T-helper 22 cell (primary cell): ENCODE measurements around the gene SNX14.
A peak's percentile ranks its signal among the peaks of the same experiment; 100 is the strongest.

Experiments
- DNase-seq: peaks from one replicate; pipeline ENCODE4 v3.0.0-alpha.2; 2020; ENCODE audit warnings: low read depth

SNX14 gene

DNA sequence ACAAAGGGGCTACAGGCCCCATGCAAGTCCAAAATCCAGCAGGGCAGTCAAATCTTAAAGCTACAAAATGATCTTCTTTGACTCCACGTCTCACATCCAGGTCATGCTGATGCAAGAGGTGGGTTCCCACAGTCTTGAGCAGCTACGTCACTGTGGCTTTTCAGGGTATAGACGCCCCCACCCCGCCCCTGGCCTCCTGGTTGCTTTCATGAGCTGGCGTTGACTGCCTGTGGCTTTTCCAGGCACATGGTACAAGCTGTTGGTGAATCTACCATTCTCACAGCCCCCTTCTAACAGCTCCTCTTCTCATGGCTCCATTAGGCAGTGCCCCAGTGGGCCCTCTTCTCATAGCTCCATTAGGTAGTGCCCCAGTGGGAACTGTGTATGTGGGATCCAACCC lies 96.8 kb downstream of the SNX14 start:
- DNase-seq = no peak

DNA sequence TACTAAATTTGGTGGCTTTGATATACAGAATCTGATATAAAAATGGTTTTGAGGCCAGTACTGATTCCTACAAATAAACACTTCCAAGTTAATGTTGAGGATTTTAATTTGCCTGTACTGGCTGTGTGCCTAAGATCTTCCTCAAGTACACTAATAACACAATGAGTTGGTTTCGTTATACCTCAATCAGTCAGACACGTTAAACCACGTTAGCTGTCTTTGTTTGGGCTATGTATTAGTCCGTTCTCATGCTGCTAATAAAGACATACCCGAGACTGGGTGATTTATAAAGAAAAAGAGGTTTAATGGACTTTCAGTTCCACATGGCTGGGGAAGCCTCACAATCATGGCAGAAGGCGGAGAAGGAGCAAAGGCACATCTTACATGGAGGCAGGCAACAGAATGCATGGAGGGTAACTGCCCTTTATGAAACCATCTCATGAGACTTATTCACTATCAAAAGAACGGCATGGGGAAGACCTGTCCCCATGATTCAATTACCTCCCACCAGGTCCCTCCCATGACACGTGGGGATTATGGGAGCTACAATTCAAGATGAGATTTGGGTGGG lies 97.6 kb downstream of the SNX14 start:
- DNase-seq = no peak

DNA sequence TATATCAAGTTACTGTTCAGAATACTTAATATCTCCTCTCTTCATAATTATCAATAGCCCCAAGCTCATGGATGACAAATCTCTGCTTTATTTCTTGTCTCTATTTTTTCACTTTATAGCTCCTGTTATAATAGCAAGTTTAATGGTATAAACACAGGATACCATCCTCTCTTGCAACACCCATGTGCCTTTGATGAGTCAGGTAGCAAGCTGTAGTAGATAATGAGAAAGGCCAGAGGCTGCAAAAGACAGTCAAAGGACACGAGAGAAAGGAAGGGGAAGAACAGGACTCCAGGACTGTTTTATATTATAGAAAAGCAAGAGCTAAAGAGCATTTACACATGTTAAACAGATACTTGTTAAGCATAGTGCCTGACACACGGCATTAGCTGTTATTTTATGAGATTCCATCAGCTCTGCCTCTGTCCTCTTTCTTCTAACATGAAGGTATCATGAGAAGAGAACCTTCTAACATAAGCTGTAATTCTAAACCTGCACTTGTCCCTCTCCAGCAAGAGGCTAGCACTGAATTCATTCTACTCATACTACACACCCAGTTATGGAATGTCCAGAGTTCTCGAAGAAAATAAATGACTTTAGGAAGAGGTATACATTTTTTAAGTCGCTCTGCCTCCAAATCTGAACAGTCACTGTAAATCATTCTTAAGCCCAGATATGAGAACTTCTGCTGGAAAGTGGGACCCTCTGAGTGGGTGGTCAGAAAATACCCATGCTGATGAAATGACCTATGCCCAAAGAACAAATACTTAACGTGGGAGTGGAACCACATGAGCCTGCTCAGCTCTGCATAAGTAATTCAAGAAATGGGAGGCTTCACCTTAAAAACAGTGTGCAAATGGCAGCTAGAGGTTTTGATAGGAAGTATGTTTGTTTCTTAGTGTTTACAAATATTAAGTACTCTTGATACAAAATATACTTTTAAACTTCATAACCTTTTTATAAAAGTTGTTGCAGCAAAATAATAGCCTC lies 98.8 kb downstream of the SNX14 start:
- no peak for DNase-seq

DNA sequence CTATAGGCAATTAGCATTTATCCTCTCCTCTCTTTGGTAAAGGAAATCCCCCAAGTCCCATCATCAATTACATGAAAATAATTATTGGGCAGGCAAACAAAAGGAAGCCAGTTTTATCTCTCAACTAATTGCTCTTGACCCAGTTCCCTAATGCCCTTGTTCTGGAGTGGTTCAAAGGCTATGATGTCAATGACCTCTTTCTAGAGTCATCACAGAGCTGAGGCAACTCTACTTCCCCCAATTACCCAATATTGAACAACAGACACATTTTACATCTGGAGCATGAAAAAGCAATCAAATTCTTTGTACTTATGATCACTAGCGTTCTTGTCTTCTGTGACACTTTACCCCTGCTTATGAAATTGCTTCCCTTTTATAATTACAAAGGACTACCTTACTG lies 100.3 kb downstream of the SNX14 start:
- DNase-seq = no peak

DNA sequence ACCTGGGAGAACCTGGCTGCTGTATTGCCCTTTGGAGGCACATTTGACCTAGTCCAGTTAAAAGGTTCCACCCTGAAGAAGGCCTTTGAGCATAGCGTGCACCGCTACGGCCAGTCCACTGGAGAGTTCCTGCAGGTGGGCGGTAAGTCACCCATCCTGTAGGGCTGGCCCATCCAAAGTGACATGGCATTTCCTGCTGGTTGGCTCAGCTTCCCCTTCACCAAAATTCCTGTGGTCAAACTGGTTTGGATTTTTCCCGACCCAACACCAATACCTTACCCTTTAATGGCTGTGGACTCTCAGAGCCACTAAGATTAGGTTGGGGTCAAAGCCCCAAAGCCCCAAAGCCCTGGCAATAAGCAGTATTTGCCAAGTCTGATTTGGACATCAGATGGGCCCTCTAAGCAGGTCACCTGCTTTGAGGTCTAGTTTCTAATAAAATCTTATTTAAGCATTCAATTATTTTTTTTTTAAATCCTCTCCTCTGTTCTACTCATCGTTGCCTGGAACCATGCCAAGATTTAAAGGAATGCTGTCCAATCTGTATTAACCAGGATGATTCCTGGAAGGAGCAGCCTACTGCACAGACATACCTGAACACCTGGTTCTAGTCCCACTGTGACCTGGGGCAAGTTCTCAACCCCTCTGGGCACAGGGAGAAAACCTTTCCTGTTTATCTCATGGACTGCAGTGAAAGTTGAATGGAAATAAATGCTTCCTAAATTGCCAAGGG lies 103.0 kb downstream of the SNX14 start:
- no peak for DNase-seq

DNA sequence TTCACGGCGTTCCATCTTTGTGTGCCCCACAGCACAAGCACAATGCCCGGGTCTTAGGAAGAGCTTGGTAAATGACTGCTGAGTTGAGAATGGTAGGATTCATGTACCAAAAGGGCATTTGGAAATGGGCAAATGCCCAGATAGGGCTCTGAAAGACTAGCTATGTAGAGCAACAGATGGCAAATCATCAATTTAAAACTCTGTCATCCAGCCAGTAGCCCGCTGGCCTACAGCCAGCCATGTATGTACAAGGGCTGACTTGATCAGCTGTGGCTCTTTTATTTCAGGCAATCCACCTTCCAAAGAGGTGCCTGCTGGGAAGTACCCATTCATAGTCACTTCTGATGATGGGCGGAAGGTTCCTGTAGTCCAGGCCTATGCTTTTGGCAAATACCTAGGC lies 108.7 kb downstream of the SNX14 start:
- DNase-seq = no peak

DNA sequence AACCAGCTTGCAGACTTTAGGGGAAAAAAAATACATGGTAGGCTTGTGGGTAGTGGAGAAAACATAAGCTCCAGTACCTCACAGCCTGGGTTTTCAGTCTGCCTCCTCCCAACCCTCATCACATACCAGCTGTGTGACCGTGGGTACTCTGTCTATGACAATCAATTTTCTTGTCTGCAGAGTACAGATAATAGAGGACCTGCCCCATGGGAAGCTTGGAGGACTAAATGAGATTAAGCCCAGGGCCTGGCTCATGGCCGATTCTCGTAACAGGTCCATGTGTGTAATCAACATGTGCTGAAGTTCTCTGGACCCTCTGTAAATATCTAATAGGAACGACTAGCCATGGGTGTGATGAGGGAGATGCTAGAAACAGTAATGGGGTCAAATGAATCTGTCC lies 109.8 kb downstream of the SNX14 start:
- no peak for DNase-seq

DNA sequence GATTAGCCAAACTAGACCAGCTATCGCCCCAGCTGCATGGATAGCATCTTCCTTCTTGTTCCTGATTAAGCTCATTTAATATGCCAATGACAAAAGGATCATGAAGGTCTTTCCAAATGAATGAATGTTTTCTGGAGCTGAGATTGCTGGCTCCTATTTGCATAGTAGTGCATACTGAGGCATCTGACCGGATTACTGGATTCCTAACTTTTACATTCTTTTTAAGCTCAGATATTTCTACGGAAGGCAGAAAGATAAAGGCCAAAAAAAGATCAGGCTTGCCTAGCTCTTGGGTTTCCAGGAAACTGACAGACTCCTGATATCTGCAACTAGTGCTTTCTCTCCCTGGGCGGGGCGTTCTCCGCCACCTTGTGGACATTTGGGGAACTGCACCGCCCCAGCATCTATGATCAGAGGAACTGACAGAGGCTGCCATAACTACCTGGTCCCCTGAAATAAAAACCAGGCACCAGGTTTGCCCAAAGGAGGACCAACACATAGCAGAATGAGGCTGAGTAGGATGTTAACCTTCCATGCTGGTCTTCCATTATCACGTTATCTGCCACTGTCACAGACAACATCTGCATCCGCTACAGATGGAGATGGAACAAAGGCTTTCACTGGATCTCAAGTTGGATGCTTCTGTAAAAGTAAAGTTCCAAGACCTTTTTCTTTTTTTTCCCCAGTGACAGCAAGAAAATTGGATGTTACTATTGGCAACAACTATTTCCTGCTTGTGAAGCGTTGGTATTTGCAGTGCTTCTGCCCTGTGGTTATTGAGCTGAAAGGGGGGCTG lies 110.6 kb downstream of the SNX14 start:
- DNase-seq = peak; percentile 17

DNA sequence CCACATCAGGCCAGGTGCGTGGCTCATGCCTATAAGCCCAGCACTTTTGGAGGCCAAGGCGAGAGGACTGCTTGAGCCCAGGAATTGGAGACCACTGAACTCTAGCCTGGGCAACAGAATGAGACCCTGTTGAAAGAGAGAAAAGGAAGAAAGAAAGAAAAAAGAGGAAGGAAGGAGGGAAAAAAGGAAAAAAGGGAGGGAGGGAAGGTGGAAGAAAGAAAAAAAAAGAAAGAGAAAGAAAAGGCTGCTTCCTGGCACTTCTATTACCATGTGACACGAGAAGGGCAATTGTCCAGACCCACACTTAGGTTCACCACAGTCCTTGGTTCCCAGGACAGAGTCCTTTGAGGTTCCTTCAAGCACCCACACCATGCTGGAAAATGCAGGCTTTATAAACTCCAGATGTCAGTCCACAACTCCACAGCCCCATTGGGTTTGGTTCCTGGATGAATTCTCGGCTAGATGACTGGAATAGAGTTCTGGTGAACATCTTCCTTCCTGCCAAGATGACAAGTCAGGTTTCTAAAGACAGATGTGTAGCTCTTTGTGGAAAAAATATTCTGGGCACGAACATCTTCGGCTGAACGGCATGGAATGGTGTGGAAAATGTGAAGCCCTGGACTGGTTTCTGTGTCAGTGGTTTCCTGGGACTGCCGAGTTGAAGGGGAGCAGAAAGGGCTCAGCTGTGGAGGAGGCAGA lies 111.3 kb downstream of the SNX14 start:
- no peak for DNase-seq

DNA sequence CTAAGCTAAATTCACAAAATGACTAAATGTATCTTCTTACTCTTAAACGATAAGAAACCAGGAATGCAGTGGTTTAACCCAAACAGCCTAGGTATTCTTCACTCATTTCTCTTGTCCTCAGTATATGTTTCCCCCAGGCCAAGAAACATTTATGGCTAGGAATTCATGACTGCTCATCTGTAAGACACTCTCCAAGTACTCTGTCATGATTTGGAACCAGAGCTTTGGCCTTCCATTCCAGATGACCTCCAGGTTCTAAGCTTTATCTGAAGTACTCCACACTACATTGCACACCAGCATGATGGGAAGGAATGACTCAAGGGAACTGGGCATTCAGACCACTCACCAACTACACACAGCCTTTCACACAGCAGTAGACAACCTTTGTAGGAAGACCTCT lies 114.5 kb downstream of the SNX14 start:
- DNase-seq = no peak

DNA sequence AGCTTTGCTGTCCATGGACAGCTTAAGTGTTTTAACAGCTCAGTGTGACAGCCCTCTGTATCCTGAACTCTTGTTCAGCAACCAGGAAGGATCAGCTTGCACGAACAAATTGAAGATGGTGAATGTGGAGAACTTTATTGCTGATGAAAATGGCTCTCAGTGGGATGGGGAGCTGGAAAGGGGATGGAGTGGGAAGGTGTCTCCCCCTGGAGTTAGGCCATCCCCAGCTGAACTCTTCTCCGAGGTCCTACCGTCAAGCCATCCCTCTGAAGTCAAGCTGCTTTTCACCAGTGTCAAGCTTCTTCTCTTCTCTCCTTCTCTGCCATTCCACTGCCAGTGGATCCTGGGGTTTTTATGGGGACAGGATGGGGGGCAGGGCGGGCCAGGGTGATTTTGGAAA lies 117.1 kb downstream of the SNX14 start:
- DNase-seq = no peak

DNA sequence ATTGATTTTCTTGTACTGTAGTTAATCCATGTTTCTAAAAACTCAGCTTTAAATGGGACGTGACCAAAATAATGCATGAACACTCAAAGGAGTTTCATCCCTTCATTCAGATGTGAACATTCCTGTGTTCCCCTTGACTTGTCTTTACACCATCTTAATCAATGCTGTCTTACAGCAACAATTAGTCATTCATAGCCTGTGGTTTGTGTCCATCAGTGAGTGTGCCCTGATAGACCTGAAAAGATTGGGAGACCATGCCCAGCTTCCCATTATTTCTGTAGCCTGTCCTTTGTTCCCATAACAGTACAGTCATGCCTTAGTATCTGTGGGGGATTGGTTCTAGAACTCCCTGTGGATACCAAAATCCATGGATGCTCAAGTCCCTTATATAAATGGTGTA lies 119.9 kb downstream of the SNX14 start:
- DNase-seq = no peak

DNA sequence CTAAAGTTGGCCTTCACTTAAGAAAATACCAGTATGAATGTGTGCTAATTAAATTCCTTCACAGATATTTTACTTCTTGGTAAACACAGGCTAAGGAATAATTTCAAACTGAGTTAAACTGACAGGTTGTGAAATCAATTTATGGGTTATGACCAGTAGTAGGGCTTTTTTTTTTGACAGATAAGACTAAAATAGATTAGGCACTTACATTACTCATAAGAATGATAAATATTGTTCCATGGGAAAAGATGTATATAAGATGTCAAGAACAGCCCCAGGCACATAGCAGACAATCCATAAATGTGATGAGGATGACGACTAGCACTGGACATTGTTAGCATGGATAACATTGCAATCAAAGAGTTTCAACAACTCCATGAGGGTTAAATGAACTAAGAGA lies 120.9 kb downstream of the SNX14 start:
- DNase-seq = no peak

DNA sequence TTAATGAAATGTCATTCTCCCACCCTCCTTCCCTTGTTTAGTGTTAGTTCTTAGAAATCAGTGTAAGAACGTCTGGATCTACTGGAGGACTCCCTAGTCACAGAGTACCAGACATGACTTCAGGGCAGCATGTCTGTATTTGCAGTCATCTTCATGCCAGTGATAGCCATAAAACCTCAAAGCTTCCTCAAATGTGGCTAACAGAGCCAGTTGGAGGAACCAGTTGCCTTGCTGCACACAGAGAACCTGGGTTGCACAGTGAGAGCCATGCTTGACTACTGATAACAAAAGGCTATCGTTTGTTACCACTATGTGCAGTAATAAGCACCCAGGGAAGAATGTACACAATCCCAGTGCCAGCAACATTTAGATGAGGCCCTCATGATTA lies 123.6 kb downstream of the SNX14 start:
- DNase-seq = no peak

DNA sequence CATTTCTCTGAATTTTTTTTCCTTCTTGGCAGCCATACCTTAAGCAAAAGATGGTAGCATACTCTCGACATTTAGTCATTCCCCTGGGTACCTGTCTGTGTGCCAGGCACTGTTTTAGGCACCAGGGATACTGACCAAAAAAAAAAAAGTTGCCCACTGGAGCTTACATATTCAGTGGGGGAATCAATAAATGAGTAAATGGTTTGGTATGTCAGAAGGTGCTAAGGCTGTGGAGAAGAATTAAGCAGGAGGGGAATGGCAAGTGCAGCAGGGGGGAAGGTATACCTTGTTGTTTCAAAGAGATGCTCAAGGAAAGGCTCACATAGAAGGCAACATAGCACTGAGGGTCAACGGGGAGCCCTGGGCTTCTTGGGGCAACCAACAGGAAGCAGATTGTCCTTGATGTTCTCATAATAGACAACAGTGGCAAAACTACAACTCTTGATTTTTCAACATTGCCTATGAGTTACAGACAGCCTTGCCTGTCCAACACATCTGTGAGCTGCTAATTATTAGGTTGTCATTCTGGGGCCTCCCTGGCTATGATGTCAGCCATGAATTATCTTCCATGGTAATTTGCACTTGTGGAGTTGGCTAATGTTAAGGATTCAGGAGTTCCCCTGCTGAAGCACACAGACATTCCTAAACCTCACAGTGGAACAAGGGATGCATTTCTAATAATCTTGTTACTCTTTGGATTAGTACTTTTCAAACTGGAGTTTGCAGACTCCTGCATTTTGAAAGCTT lies 124.2 kb downstream of the SNX14 start:
- no peak for DNase-seq

DNA sequence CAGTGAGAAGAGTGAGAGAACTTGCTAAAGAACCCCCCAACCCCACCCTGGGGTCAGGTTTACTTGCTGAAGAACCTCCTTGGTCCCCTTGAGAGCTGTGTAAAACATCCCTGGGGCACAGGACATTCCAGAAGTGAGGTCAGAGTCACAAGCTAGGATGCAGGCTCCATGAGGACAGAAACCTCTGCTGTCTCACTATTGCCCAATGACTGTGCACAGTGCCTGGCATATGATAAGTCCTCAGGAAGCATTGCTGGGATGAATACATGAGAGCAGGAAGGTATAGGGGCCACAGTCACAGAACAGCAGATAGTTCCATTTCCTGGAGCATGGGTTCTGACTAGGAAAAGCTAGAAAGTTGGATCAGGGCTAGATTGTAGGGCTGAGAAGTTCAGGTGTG lies 125.3 kb downstream of the SNX14 start:
- DNase-seq = no peak

DNA sequence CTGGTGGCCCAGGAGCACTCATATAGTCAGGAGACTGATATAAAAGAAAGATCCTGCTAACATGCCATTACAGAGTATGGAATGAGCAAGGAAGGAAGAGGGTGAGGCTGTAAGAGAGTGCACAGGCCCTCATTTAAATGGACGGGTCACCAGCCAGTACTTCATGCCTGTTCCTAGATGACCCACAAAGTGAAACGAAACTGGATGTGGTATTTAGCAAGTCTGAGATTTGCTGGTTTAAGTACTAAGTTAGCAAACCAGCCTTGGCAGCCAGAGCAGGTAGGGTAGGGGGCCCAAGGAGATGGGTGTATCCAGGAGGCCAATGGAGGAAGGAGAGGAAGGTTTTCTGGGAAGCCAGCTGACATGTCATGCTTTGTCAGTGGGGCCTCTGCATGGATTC lies 127.9 kb downstream of the SNX14 start:
- DNase-seq = no peak

DNA sequence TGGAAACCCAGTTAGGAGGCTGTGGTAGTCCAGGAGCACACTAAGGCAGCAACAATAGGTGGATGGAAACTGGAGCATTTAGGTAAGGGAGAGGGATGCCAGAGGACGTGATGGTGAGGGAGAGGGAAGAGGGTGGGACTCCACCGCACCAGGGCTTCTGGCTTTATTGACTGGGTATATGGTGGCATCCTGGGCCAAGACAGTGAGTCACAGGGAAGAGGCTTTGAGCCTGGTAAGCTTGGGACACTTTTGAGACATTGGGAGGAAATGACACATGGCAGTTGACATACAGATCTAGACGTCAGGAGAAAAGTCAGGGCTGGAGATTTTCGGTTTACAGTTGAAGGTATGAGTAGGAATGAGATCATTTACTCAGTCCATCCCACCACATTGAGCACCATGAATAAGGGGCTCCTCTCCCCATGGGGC lies 128.9 kb downstream of the SNX14 start:
- no peak for DNase-seq

DNA sequence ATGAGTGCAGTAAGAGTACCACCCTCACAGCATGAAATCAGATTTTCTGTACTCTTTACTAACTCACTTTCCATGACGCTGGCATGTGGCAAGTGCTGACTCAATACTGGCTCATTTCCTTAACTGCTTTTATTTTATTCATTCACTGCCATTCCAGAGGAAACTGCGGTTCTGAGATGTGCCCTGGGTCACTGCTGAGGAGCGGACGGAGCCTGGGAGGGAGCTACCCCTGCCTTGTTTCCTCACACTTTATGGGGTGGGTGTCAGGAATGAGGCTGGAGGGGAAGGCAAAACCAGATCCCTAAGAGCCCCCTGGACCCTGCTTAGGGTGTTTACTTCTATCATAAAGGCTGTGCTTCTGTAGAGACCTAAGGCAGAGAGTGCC lies 129.4 kb downstream of the SNX14 start:
- DNase-seq = no peak

DNA sequence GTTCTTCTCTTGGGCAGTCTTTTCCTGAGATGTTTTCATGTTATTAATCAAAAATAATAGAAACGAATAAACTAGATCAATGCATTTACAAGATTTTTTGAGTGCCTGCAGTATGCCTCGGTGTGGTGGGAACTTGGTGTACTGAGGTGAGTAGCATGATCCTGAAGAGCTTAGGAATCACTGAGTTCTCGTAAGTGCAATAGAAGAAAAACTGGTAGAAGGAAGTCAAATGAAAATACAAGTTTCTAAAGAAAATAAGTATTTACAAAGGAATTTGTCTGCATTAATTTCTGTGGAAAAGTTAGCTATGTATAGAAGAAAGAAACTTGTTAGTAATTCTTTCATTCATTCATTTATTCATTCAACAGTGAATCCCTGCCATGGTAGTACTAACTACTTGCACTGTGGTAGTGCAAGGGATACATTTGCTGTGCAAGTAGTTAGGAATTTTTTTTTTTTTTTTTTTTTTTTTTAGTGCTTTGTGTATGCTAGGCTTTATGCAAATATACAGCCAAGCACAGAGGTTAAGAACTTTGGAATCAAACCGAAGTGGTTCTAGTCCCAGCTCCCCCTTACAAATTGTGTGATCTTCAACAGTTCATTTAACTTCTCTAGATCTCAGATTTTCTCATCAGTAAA lies 129.9 kb downstream of the SNX14 start:
- no peak for DNase-seq
